SK-N-SH treated with all-trans-retinoic acid at 6 μM for 48 hours (cell line): ENCODE data around the gene GRIK1.

Experiments
- ATAC-seq: fragments of 200-7000 bp; cut with Tn5 transposase; 3 replicates; pipeline ENCODE4 v1.9.1; 2020; ENCODE audit warnings: mild to moderate bottlenecking, moderate library complexity
- BACH2 ChIP-seq: fragments of 250-450 bp; sonication (Bioruptor Pico); IDR thresholded peaks from 2 replicates; pipeline ENCODE4 v1.9.0; 2021; ENCODE audit warnings: mild to moderate bottlenecking, borderline replicate concordance
- CREB5 ChIP-seq: fragments of 250-450 bp; sonication (Bioruptor Pico); IDR thresholded peaks from 2 replicates; pipeline ENCODE4 v1.5.1; 2020; ENCODE audit warnings: low read depth, mild to moderate bottlenecking, moderate library complexity
- CSDC2 ChIP-seq: fragments of 250-450 bp; sonication (Bioruptor Pico); IDR thresholded peaks from 2 replicates; pipeline ENCODE4 v1.5.0; 2020; ENCODE audit warnings: mild to moderate bottlenecking, moderate library complexity
- CSRNP3 ChIP-seq: fragments of 250-450 bp; sonication (Bioruptor Pico); IDR thresholded peaks from 2 replicates; pipeline ENCODE4 v1.5.1; 2021; ENCODE audit warnings: mild to moderate bottlenecking, moderate library complexity
- ESRRG ChIP-seq: fragments of 250-450 bp; sonication (Bioruptor Pico); IDR thresholded peaks from 2 replicates; pipeline ENCODE4 v1.6.1; 2021; ENCODE audit warnings: mild to moderate bottlenecking
- GLIS3 ChIP-seq: fragments of 250-450 bp; sonication (Bioruptor Pico); IDR thresholded peaks from 2 replicates; pipeline ENCODE4 v1.5.0; 2020; ENCODE audit warnings: mild to moderate bottlenecking, moderate library complexity
- OSR1 ChIP-seq: fragments of 250-450 bp; sonication (Bioruptor Pico); IDR thresholded peaks from 2 replicates; pipeline ENCODE4 v1.8.0; 2022; ENCODE audit warnings: moderate library complexity, mild to moderate bottlenecking, inconsistent platforms
- PATZ1 ChIP-seq: fragments of 250-450 bp; sonication (Bioruptor Pico); IDR thresholded peaks from 2 replicates; pipeline ENCODE4 v1.8.0; 2020; ENCODE audit warnings: mild to moderate bottlenecking, moderate library complexity, borderline replicate concordance
- POU6F1 ChIP-seq: fragments of 250-450 bp; sonication (Bioruptor Pico); IDR thresholded peaks from 2 replicates; pipeline ENCODE4 v1.8.0; 2021; ENCODE audit warnings: low read depth, mild to moderate bottlenecking, moderate library complexity, borderline replicate concordance
- PPARA ChIP-seq: fragments of 250-450 bp; sonication (Bioruptor Pico); IDR thresholded peaks from 2 replicates; pipeline ENCODE4 v1.5.0; 2020; ENCODE audit warnings: mild to moderate bottlenecking, borderline replicate concordance
- SNAI2 ChIP-seq: fragments of 250-450 bp; sonication (Bioruptor Pico); IDR thresholded peaks from 2 replicates; pipeline ENCODE4 v1.5.0; 2020; ENCODE audit warnings: mild to moderate bottlenecking, moderate library complexity
- TCF4 ChIP-seq: fragments of 250-450 bp; sonication (Bioruptor Pico); IDR thresholded peaks from 2 replicates; pipeline ENCODE4 v1.8.0; 2021; ENCODE audit warnings: mild to moderate bottlenecking, moderate library complexity, borderline replicate concordance
- TOX ChIP-seq: fragments of 250-450 bp; sonication (Bioruptor Pico); IDR thresholded peaks from 2 replicates; pipeline ENCODE4 v1.8.0; 2021; ENCODE audit warnings: mild to moderate bottlenecking, moderate library complexity, borderline replicate concordance
- ZC3H10 ChIP-seq: fragments of 250-450 bp; sonication (Bioruptor Pico); IDR thresholded peaks from 2 replicates; pipeline ENCODE4 v1.5.1; 2021; ENCODE audit warnings: mild to moderate bottlenecking, moderate library complexity
- ZFP3 ChIP-seq: fragments of 250-450 bp; sonication (Bioruptor Pico); IDR thresholded peaks from 2 replicates; pipeline ENCODE4 v1.5.0; 2020; ENCODE audit warnings: mild to moderate bottlenecking, moderate library complexity
- ZFP30 ChIP-seq: fragments of 450-650 bp; formaldehyde crosslinking; IDR thresholded peaks from 2 replicates; pipeline ENCODE4 v1.5.0; 2022; ENCODE audit warnings: mild to moderate bottlenecking, moderate library complexity
- ZNF565 ChIP-seq: fragments of 450-650 bp; formaldehyde crosslinking; conservative IDR thresholded peaks from 2 replicates; pipeline ENCODE4 v1.5.0; 2020; ENCODE audit warnings: low read depth, mild to moderate bottlenecking, moderate library complexity
- ZNF70 ChIP-seq: fragments of 450-650 bp; formaldehyde crosslinking; IDR thresholded peaks from 2 replicates; pipeline ENCODE4 v1.5.0; 2020; ENCODE audit warnings: mild to moderate bottlenecking, moderate library complexity
- ZNF8 ChIP-seq: fragments of 450-650 bp; formaldehyde crosslinking; IDR thresholded peaks from 2 replicates; pipeline ENCODE4 v1.5.0; 2020; ENCODE audit warnings: mild to moderate bottlenecking, moderate library complexity

The GRIK1 gene

GRCh38 chr21:29715089-29715488, 224.7 kb downstream of the GRIK1 start:
- no peak for ATAC-seq
- TF ChIP-seq CSDC2 (no peak), ZNF8 (no peak), GLIS3 (CRISPR knock-in tag) (no peak), TOX (CRISPR knock-in tag) (no peak), ZNF70 (CRISPR knock-in tag) (no peak), ZNF565 (CRISPR knock-in tag) (no peak)
- TF ChIP-seq, all 23 proteins: peak for 0

- TF ChIP-seq TCF4 (CRISPR knock-in tag): no peak
- no peak for TF ChIP-seq PPARA
- TF ChIP-seq GLIS3 (CRISPR knock-in tag): no peak
- no peak for TF ChIP-seq CSRNP3 (CRISPR knock-in tag)
- no peak for TF ChIP-seq CSDC2
- ATAC-seq: no peak
These were observed 227.0 kb downstream of the GRIK1 start for GRCh38 chr21:29712818-29713217.

- no peak for TF ChIP-seq ZFP30 (CRISPR knock-in tag)
- TF ChIP-seq PATZ1 (CRISPR knock-in tag): no peak
- TF ChIP-seq ZNF70 (CRISPR knock-in tag): no peak
- no peak for TF ChIP-seq TOX (CRISPR knock-in tag)
- no peak for TF ChIP-seq ESRRG (CRISPR knock-in tag)
- no peak for TF ChIP-seq BACH2 (CRISPR knock-in tag)
- TF ChIP-seq ZFP3 (CRISPR knock-in tag): no peak
- no peak for TF ChIP-seq OSR1 (CRISPR knock-in tag)
- no peak for TF ChIP-seq POU6F1 (CRISPR knock-in tag)
- TF ChIP-seq TCF4 (CRISPR knock-in tag): no peak
- TF ChIP-seq CSDC2: no peak
- no peak for TF ChIP-seq ZNF565 (CRISPR knock-in tag)
- TF ChIP-seq CSRNP3 (CRISPR knock-in tag): no peak
- TF ChIP-seq ZC3H10 (CRISPR knock-in tag): no peak
- no peak for ATAC-seq
These were observed 228.6 kb downstream of the GRIK1 start for GRCh38 chr21:29711236-29711635.

- TF ChIP-seq SNAI2 (no peak), TCF4 (CRISPR knock-in tag) (no peak), PPARA (no peak), PATZ1 (CRISPR knock-in tag) (no peak), ZNF8 (no peak), GLIS3 (CRISPR knock-in tag) (no peak), BACH2 (CRISPR knock-in tag) (no peak), ZC3H10 (CRISPR knock-in tag) (no peak), ZNF70 (CRISPR knock-in tag) (no peak), OSR1 (CRISPR knock-in tag) (no peak), ZFP3 (CRISPR knock-in tag) (no peak), ZFP30 (CRISPR knock-in tag) (no peak), TOX (CRISPR knock-in tag) (no peak), CREB5 (CRISPR knock-in tag) (no peak)
- TF ChIP-seq, all 23 proteins: peak for 0
- no peak for ATAC-seq
These were observed 229.3 kb downstream of the GRIK1 start for GRCh38 chr21:29710498-29710897.
